ENCODE data around the gene EIF3F.

EIF3F gene

GRCh38 chr11:8023831-8024555 is 36.9 kb downstream of the EIF3F start:
- DNase-seq = no peak

- no peak for DNase-seq
Measured at GRCh38 chr11:8025123-8025522, 38.0 kb downstream of the EIF3F start.

- DNase-seq = no peak
Measured at GRCh38 chr11:8025816-8026215, 38.7 kb downstream of the EIF3F start.

GRCh38 chr11:8026982-8027381 is 39.8 kb downstream of the EIF3F start:
- no peak for DNase-seq

GRCh38 chr11:8028766-8029165 is 41.6 kb downstream of the EIF3F start:
- no peak for DNase-seq

- peak; percentile 11 for DNase-seq
Measured at GRCh38 chr11:8030526-8031247, 43.5 kb downstream of the EIF3F start.

- no peak for DNase-seq
Measured at GRCh38 chr11:8031248-8032115, 44.3 kb downstream of the EIF3F start.

GRCh38 chr11:8032122-8032521 is 45.0 kb downstream of the EIF3F start:
- DNase-seq = no peak

GRCh38 chr11:8032576-8033304 is 45.6 kb downstream of the EIF3F start:
- DNase-seq = no peak

GRCh38 chr11:8033305-8034105 is 46.4 kb downstream of the EIF3F start:
- DNase-seq = peak; percentile 68

- no peak for DNase-seq
Measured at GRCh38 chr11:8034106-8034585, 47.0 kb downstream of the EIF3F start.

- no peak for DNase-seq
Measured at GRCh38 chr11:8034604-8035190, 47.6 kb downstream of the EIF3F start.

- DNase-seq = no peak
Measured at GRCh38 chr11:8035200-8035855, 48.2 kb downstream of the EIF3F start.

- no peak for DNase-seq
Measured at GRCh38 chr11:8036002-8036802, 49.1 kb downstream of the EIF3F start.

- DNase-seq = no peak
Measured at GRCh38 chr11:8036986-8037385, 49.8 kb downstream of the EIF3F start.

GRCh38 chr11:8038393-8038792 is 51.3 kb downstream of the EIF3F start:
- no peak for DNase-seq

GRCh38 chr11:8038811-8039529 is 51.8 kb downstream of the EIF3F start:
- no peak for DNase-seq

- no peak for DNase-seq
Measured at GRCh38 chr11:8039530-8040260, 52.6 kb downstream of the EIF3F start.

All from NCI-H82 (cell line).